Stimulated activated CD8-positive, alpha-beta memory T cell treated with anti-CD3 and anti-CD28 coated beads, Interleukin-12 subunit alpha, Interleukin-12 subunit beta, amount 100 ng/mL, for 4 hours (primary cell): ENCODE data around the gene CAMSAP2.
"Not testable (repeated sequence)": the region's sequence is repeated elsewhere in the genome, so short reads cannot be mapped to it uniquely, and the experiment has no call there.

Source experiments
- DNase-seq: peaks from one replicate; pipeline ENCODE4 v3.0.0-alpha.2; 2020; ENCODE audit warnings: low read depth

The CAMSAP2 gene

GRCh38 chr1:200739702-200740570 lies 1.2 kb downstream of the CAMSAP2 start:
- no peak for DNase-seq

DNA sequence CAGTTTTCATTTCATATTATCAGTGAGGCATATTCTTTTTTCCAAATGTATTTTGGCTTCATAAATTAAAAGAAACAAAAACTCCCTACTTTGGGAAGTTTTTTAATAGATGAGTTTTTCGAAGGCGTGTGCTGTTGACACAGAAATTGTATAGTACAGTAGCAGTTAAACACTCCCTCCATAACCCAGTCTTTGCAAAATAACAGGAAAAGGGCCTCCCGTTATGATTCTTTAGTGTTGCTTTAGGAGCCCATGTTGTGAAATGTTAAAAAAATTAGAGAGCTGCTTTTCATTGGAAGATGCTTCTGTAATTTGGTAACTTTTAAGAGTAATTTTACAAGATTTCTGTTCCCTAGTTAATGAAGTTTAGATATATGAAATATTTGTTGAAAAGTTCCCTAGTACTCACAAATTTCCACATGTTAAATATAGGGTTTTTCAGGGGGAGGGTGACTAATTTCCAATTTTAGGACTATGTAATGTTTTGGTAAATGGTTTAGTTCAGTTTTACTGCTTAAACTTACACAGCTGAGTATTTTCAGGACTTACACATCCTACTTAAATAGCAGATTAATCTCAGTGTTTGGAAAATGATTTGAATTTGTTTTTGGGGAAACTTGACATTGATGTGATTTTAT lies 2.0 kb downstream of the CAMSAP2 start:
- no peak for DNase-seq

- DNase-seq: no peak
These were observed 3.0 kb downstream of the CAMSAP2 start for GRCh38 chr1:200741551-200742207.

- no peak for DNase-seq
These were observed 5.5 kb downstream of the CAMSAP2 start for GRCh38 chr1:200744143-200744542.

DNA sequence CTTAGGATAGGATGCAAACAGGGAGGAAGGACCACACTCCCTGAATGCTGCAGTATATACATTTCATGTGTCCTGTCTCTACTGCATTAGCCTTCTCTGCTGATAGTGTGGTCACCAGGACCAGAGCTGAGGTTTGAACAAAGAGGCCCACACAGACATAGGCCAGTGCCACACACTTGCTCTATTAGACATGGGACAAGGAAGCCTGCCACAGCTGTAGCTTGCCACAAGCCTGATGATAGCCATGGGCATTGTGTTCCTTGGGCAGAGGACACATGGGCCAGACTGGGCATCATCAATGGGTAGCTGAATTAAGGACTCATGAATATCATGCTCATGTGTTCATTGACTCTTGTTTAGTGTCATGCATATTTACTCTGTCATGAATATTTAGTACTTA lies 10.4 kb downstream of the CAMSAP2 start:
- no peak for DNase-seq

DNA sequence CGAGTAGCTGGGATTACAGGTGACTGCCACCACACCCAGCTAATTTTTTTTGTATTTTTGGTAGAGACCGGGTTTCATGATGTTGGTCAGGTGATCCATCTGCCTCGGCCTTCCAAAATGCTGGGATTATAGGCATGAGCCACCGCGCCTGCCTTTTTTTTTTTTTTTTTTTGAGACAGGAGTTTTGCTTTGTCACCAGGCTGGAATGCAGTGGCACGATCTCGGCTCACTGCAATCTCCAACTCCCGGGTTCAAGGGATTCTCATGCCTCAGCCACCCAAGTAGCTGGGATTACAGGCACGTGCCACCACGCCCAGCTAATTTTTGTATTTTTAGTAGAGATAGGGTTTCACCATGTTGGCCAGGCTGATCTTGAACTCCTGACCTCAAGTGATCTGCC lies 12.1 kb downstream of the CAMSAP2 start:
- not testable (repeated sequence) for DNase-seq

GRCh38 chr1:200751717-200752116 lies 13.0 kb downstream of the CAMSAP2 start:
- no peak for DNase-seq

- no peak for DNase-seq
These were observed 15.0 kb downstream of the CAMSAP2 start for GRCh38 chr1:200753650-200754198.

DNA sequence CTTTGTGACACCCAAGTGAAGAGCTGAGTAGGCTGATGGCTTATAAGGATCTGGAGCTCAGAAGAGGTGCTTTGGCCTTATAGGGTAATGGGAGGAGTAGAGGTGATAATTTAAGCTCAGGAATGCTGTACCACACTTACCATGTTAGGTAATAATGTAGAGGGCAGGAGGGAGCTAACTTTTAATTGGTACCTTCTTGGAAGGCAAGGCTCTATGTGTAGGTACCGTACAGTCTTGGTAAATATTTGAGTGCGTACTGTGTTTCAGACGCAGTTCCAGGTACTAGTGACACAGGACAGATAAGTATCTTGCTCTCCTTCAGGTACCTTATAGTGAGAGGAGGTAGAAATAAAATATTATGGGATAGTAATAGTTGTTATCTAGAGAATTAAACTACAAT lies 16.8 kb downstream of the CAMSAP2 start:
- no peak for DNase-seq

- DNase-seq: no peak
These were observed 23.4 kb downstream of the CAMSAP2 start for GRCh38 chr1:200762089-200762488.

DNA sequence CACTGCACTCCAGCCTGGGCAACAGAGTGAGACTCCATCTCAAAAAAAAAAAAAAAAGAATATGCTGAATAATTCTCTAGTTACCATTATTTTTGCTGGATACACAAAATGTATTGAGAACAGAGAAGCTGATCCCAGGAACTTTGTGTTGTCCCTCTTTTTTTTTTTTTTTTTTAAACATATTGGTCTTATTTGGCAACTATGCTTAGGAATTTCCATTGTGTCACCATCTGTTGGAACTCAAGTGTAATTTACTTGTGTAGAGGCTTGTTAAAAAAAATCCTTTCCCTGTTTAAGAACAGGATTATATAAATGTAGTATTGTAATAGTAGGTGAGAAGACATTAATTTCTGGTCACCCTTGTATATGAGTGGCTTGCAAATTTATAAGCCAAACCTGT lies 28.6 kb downstream of the CAMSAP2 start:
- no peak for DNase-seq

GRCh38 chr1:200771625-200772555 lies 33.2 kb downstream of the CAMSAP2 start:
- DNase-seq: no peak

DNA sequence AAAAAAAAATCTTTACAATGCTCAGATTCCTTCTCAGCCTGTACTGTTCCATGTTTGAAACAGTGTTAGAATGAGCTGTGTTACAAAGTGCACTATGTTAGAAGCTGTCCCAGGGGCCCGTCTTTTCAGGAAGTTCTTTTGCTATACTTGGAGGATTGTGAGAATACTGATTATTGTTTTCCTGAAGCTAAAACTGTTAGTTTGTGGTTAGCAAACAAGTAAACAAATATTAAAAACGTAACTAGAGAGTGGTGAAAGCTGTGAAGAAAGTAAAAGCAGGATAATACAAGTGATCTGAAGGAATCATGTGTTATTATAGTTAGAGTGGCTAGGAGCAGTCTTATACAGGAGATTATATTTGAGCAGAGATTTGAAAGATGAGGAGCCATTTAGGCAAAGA lies 35.6 kb downstream of the CAMSAP2 start:
- no peak for DNase-seq

DNA sequence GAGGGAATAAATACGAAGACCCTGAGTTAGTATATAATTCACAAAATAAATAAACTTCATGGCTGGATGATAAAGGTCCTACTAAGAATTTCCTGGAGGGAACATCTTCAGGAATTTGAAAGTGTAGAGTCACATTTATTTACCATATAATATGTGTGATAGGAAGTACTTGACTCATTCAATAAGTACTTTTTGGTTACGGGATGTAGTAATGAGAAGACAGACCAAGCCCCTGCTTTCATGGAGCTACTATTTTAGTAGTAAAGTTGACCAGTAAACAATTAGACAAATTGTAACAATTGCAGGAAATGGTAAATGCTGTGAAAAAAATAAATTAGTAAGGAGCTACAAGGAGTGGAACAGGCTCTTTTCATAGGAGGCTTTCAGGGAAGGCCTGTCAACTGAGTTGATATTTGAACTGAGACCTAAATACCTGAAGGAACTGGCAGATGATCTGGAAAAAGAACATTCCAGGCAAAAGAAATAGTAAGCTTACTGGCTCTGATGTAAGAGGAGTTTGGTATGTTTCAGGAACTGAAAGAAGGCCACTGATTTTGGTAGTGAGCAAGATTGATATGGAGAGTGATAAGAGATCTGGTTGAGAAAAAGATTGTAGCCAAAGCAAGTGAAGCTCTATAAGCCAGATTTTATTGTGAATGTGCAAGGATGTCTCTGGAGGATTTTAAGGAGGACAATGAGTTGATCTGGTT lies 36.2 kb downstream of the CAMSAP2 start:
- no peak for DNase-seq

DNA sequence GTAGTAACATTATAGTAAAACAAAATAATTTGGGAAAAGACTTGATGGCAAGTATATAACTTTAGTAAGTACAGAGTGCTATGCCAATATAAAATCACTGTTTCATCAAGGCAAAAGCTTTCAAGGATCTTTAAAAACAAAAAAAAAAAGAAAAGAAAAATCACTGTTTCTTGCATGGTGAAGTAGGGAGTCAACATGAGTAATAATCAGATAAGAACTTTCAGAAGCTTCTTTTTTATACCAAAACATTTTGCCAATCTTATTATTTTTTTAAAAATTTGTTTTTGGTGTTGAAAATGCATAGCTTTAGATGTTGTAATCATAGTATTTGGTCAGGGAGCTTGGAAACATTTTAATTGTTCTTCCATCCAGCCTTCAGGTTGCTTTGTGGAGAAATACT lies 37.2 kb downstream of the CAMSAP2 start:
- DNase-seq: no peak

DNA sequence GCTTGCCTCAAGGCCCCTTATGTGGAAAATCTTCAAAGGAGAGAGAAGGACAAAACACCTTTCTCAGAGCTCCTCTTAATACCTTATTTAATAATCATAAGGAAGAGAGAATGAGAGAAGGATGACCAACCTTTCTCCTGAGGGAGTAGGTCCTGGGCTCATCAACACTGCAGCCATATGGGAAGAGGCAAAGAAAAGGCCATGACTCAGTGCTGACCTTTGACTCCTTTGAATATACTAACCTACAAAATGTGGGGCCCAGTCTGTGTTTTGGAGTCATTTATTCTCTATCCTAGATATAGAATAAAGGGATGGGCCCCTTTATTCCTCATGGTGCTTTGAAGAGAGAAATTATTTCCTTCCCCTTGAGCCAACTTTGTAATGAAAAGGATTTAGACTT lies 38.3 kb downstream of the CAMSAP2 start:
- DNase-seq: no peak

- no peak for DNase-seq
These were observed 40.1 kb downstream of the CAMSAP2 start for GRCh38 chr1:200778766-200779165.

- no peak for DNase-seq
These were observed 40.6 kb downstream of the CAMSAP2 start for GRCh38 chr1:200779326-200779725.

GRCh38 chr1:200780545-200781369 lies 42.1 kb downstream of the CAMSAP2 start:
- no peak for DNase-seq

- no peak for DNase-seq
These were observed 45.2 kb downstream of the CAMSAP2 start for GRCh38 chr1:200783926-200784325.
